Lung microvascular endothelial cell (primary cell): ENCODE results near the gene ARHGAP9. TPM values are rescaled to one million over a fixed set of nuclear protein-coding genes. Genes with fewer than 3 reads are reported as not detected.
"Not testable (repeated sequence)": the region's sequence is repeated elsewhere in the genome, so short reads cannot be mapped to it uniquely, and the experiment has no call there.

Experiments used
- DNase-seq, 2 donors: peaks; one replicate each; pipeline versions ENCODE4 v3.0.0 to v3.0.0-alpha.2; 2010; ENCODE audit warnings: low read depth in 2 of 2
- total RNA-seq: library from RNA; depleted of rRNA; stranded (reverse); fragments of >200 nt; gene quantifications from 2 replicates; pipeline ENCODE4 v1.2.1, GENCODE V29; 2014

Gene ARHGAP9
- total RNA-seq, 1 donor from 2014 or later: not detected

DNA sequence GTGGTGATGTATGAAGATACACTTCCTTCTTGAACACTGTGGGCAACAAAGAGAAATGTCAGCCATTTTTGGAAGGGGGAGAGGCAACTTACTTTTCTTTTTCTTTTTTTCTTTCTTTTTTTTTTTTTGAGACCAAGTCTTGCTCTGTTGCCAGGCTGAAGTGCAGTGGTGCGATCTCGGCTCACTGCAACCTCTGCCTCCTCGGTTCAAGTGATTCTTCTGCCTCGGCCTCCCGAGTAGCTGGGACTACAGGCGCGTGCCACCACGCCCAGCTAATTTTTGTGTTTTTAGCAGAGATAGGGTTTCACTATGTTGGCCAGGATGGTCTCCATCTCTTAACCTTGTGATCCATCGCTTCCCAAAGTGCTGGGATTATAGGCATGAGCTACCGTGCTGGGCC lies 38.1 kb upstream of the ARHGAP9 start:
- not testable (repeated sequence) for DNase-seq

DNA sequence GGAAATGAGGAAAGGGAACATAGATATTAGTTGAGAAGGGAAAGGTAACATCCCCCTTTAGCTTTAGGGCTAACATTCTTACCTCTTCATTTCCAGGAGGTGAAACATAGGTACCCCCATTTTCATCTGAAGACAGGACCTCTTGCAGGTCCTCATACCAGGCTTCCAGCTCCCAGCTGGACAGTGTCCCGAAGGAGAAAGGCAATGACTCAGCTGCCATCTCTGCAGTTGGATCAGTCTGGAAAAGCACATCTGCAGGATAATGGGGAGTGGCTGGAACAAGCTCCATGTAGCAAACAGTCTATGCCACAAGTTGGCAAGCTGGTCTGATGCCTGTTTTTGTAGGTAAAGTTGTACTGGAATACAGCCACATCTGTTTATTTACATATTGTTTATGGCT lies 37.5 kb upstream of the ARHGAP9 start:
- peak in 1 of 2 donors; percentile 63 for DNase-seq

DNA sequence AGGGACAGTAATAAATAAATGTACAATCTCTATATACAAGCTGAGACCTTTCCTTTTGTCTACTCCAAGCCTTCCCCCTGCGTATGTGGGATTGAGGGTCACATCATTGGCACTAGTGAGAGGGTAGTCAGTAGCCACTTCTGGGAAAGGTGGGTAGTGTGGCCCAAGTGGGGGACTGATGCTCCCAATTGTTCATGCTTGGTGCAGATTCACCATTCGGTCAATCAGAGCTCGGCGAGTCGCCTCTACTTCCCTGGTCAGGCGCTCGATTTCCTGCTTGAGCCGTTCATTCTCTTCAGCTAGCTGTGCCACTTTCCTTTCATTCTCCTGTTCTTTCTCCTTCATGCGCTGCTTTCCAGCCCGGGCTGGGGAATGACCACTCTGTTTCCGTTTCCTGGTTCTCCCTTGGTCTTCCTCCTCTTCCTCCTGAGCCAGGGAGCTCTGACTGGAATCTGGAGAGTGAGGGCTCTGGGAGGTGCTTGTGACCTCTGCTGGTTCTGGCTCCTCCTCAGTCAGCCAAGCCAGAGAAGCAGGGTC lies 37.0 kb upstream of the ARHGAP9 start:
- peak in 1 of 2 donors; percentile 38 for DNase-seq

DNA sequence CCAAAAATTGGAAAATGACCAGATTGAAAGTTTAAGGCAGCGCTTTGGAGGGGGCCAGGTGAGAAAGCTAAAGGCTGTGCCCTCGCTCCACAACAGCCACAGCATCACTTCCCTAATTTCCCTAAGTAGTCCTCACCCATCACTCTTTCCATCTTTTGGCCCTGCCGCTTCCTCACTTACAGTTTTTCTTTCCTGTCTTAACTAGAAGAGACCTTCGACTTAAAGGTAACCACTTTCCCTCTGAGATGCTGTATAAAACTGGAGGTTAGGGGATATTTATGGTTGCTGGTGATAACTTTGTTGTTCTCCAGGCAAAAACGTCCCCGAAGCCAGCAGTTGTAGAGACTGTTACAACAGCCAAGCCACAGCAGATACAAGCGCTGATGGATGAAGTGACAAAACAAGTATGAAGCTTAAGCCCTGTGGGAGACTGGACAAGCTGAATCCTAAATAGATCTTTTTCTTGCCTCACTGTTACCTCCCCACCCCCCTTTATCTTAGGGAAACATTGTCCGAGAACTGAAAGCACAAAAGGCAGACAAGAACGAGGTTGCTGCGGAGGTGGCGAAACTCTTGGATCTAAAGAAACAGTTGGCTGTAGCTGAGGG lies 36.4 kb upstream of the ARHGAP9 start:
- DNase-seq: no peak

DNA sequence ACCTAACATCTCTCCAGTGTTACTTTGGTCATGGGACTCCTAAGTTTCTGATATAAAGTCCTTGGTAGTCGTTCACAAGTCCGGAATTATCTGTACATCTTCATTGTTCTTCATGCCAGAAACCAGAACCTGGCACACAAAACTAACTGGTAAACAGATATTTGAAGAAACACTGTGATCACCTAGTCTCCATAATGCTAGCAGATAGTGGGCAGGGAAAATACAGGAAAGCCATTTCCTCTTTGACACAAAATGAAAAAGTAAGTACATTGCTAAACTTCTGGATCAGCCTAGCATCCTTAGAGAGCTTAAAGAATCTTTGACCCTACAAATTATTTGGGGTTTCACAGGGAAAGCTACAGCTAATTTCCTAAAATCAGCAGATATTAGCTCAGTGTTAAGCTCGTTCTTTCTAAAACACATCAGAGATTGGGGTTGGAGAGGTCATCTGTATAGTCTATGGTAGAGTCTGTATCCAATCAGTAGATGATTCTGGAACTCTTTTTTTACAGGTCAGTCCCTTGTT lies 35.8 kb upstream of the ARHGAP9 start:
- no peak for DNase-seq

DNA sequence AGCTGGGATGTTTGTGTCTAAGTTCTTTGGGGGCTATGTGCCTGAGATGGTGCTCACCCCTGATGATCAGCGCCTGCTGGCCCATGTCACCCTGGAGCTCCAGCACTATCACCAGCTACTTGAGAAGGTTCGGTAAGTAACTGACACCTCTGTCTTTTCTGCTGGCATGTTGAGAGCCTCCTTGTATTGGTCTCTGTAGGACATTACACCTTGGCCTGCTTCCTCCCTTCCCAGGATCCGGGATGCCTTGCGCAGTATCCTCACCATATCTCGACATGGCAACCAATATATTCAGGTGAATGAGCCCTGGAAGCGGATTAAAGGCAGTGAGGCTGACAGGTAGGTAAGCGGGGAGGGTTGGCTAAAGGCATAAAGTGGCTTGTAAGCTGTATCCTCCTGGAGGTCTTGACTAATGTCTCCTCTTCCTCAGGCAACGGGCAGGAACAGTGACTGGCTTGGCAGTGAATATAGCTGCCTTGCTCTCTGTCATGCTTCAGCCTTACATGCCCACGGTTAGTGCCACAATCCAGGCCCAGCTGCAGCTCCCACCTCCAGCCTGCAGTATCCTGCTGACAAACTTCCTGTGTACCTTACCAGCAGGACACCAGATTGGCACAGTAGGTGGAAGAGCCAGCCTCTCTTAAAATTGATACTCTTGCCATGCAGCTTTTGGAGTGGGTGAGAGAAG lies 35.2 kb upstream of the ARHGAP9 start:
- DNase-seq: no peak

DNA sequence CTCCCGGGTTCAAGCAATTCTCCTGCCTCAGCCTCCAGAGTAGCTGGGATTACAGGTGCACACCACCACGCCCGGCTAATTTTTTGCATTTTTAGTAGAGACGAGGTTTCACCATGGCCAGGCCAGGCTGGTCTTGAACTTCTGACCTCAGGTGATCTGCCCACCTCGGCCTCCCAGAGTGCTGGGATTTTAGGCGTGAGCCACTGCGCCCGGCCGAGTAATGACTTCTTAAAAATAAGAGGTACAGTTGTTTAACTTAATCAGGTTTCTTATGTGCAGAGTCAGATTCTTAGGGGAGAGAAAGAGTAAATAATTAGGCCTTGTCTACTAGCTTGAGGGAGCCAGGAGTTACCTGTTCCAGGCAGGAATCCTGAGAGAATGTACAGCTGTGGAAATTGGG lies 34.6 kb upstream of the ARHGAP9 start:
- not testable (repeated sequence) for DNase-seq

DNA sequence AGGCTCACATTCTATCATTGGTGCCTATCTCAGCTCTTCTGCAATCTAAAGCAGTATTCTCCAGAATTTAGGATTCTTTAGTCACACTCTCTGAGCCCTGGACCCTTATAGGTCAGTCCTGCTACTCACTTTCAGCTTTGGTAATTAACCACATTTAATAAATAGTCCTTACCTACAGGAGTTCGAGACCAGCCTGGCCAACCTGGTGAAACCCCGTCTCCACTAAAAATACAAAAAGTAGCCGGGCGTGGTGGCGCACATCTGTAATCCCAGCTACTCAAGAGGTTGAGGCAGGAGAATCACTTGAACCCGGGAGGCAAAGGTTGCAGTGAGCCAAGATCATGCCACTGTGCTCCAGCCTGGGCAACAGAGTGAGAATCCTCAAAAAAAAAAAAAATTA lies 34.0 kb upstream of the ARHGAP9 start:
- DNase-seq: not testable (repeated sequence)

DNA sequence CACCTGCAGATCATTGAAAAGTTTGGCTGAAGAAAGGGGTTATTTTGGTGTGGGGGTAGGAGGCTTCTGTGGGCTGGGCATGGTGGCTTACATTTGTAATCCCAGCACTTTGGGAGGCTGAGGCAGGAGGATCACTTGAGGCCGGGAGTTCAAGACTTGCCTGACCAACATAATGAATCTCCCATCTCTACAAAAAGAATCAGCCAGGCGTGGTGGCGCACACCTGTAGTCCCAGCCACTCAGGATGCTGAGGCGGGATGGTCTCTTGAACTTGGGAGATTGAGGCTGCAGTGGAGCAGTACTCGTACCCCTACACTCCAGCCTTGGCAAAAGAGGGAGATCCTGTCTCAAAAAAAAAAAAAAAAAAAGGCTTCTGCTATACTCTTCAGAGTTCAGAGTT lies 33.6 kb upstream of the ARHGAP9 start:
- no peak for DNase-seq

DNA sequence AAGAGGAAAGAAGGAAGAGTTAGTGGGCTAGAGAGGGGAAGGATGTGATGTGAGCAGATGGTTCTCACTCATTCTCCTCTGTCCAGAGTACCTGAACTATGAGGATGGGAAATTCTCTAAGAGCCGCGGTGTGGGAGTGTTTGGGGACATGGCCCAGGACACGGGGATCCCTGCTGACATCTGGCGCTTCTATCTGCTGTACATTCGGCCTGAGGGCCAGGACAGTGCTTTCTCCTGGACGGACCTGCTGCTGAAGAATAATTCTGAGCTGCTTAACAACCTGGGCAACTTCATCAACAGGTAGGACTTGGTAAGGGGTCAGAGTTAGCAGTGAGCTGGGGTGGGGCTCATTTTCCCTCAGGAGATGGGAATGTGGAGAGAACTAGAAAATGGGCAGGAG lies 33.0 kb upstream of the ARHGAP9 start:
- DNase-seq: no peak

DNA sequence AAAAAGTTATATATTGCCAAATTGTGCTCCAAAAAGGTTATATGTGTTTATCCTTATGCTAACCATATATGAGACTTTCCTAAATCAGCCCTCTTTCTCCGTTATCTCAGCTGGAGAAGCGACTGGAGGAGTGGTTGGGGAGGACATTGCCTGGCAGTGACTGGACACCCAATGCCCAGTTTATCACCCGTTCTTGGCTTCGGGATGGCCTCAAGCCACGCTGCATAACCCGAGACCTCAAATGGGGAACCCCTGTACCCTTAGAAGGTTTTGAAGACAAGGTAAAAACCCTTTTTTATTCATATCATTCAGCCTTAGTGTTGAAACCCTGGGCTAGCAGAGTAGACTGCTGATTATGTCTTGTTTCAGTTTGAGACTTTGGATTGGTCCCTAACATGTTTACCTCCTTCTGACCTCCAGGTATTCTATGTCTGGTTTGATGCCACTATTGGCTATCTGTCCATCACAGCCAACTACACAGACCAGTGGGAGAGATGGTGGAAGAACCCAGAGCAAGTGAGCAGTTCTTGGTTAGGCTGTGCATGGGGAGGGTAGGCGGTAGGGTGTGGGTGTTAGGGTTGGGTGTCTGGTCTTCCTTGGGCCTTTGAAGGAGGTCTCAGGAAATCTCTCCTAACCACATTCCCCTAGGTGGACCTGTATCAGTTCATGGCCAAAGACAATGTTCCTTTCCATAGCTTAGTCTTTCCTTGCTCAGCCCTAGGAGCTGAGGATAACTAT lies 32.1 kb upstream of the ARHGAP9 start:
- no peak for DNase-seq

DNA sequence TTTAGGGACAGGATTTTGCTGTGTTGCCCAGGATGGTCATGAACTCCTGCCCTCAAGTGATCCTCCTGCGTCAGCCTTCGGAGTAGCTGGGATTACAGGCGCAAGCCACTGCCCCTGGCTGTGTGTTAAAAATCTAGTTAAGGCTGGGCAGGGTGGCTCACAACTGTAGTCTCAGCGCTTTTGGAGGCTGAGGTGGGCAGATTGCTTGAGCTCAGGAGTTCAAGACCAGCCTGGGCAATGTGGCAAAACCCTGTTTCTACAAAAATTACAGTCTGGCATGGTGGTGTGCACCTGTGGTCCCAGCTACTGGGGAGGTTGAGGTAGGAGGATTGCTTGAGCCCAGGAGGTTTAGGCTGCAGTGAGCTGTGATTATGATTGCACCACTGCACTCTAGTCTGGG lies 31.5 kb upstream of the ARHGAP9 start:
- no peak for DNase-seq

DNA sequence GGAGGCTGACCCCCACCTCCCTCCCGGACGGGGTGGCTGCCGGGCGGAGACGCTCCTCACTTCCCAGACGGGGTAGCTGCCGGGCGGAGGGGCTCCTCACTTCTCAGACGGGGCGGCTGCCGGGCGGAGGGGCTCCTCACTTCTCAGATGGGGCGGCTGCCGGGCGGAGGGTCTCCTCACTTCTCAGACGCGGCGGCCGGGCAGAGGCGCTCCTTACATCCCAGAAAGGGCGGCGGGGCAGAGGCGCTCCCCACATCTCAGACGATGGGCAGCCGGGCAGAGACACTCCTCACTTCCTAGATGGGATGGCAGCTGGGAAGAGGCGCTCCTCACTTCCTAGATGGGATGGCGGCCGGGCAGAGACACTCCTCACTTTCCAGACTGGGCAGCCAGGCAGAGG lies 28.1 kb upstream of the ARHGAP9 start:
- DNase-seq: not testable (repeated sequence)

DNA sequence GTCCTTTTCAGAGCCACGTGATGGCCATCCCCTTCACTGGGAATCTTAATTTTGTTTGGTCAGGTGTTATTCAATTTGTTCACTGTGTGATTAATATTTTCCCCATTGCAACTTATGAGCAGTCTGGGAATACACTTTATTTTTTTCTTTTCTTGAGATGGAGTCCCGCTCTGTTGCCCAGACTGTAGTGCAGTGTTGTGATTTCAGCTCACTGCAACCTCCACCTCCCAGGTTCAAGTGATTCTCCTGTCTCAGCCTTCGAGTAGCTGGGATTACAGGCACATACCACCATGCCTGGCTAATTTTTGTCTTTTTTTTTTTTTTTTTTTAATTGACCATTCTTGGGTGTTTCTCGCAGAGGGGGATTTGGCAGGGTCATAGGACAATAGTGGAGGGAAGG lies 26.9 kb upstream of the ARHGAP9 start:
- DNase-seq: not testable (repeated sequence)

DNA sequence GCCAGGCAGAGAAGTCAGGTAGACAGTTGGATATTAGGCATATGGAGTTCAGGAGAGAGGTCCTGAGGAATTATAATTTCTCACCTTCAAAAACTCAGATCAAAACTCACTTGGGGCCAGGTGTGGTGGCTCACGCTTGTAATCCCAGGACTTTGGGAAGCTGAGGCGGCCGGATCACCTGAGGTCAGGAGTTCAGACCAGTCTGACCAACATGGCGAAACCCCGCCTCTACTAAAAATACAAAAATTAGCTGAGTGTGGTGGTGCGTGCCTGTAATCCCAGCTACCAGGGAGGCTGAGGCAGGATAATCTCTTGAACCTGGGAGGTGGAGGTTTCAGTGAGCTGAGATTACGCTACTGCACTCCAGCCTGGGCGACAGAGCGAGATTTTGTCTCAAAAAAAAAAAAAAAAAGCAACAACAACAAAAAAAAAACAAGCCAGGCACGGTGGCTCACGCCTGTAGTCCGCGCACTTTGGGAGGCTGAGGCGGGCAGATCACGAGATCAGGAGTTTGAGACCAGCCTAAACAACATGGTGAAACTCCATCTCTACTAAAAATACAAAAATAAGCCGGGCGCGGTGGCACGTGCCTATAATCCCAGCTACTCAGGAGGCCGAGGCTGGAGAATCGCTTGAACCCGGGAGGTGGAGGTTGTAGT lies 22.8 kb upstream of the ARHGAP9 start:
- DNase-seq: not testable (repeated sequence)

DNA sequence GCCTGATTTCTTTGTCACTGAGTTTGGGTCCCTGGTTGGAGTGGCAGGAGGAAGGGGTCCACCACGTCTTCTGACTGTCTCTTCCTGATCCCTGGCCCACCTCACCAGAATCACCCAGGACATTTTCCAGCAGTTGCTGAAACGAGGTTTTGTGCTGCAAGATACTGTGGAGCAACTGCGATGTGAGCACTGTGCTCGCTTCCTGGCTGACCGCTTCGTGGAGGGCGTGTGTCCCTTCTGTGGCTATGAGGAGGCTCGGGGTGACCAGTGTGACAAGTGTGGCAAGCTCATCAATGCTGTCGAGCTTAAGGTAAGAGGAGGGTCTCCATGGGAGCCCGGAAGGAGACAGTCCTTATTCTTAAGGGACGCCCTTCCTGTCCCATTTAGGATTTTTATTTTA lies 20.5 kb upstream of the ARHGAP9 start:
- no peak for DNase-seq

DNA sequence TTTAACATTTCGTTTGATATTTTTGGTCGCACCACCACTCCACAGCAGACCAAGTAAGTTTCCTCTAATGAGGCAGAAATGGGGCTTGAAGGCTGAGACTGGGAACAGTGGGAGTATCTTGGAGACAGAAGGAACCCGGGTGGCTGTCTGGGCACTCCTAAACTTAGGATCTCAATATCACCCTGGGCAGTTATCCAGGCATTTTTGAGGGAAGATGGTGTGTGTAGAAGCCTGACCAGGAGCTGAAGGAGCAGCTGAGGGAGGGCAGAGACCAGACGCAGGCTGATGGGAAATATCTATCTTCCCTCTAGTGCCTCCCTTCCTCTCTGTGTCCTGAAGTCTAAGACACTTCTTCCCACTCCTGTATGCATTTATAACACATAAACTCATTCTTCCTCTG lies 18.9 kb upstream of the ARHGAP9 start:
- no peak for DNase-seq

DNA sequence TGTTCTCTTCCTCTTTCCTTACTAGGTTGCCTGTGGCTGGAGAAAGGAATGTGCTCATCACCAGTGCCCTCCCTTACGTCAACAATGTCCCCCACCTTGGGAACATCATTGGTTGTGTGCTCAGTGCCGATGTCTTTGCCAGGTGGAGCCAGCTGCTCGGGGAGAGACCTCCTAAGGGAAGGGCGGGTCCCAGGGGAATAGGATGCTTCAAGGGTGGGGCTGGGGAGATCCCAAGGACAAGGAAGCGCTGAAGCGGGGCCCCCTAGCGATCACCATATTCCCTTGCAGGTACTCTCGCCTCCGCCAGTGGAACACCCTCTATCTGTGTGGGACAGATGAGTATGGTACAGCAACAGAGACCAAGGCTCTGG lies 18.5 kb upstream of the ARHGAP9 start:
- DNase-seq: no peak

DNA sequence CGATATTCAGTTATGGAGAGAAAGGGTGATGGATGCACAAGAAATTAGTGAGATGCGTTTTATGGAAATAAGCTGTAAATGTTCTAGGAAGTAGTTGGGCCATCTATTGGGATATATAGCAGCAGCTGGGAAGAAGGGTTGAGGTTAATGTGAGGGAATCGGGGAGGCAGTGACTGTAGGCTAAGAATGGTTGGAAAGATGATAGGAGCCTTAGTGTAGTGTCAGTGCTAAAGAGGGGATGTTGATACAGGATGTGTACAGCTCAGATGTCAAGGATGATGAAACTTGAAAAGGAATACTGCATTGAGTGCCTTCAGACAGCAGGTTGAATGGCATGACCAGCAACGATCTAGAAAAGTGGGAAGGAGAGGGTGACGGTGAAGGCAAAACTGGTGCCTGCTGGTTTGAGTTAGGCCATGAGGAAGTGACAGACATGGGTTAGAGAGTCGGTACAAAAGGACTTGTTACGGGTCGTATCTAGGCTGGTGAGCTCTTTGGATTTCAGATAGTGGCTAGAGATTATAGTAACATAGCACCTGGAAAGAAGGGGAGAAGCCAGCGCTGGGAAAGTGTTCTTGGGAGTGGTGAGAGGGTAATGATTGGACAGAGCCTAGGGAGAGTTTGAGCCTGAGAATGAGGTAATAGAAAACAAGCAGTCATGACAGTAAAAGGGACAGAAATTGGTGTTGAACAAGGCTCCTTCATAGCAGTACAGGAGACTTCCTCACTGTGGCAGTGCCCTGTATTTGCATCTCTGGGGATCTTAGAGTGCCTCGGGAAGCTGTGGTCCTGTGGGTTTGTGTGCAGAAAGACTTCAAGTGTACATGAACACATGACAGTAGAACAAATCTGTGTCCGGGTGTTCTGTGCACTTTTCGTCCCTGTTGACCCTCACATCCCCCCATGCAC lies 17.8 kb upstream of the ARHGAP9 start:
- no peak for DNase-seq

DNA sequence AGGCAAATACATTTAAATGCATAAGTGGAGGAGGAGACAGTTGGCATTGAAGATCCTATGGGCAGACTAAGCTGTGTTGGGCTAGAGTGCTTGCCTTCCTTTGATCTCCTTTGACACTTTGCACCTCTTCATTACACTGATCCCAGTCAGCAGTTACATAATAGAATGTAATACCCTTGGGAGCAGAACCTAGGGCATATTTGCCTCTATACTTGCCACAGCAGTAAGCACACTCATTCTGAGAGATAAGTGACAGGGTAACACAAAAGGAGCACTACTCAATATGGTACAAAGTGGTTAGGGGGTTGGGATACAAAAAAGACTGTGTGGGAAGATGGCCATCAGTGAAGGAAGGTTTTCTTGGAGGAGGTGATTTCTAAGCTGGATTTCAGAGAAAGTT lies 17.2 kb upstream of the ARHGAP9 start:
- no peak for DNase-seq
